GM21381 (cell line): Measurements from ENCODE around the gene MED25.

Source experiments
- ATAC-seq: cut with Tn5 transposase; IDR thresholded peaks from one replicate; pipeline ENCODE4 v1.9.1; 2021; ENCODE audit warnings: mild to moderate bottlenecking, moderate library complexity; ENCODE audit not compliant: unreplicated experiment

Gene MED25

DNA sequence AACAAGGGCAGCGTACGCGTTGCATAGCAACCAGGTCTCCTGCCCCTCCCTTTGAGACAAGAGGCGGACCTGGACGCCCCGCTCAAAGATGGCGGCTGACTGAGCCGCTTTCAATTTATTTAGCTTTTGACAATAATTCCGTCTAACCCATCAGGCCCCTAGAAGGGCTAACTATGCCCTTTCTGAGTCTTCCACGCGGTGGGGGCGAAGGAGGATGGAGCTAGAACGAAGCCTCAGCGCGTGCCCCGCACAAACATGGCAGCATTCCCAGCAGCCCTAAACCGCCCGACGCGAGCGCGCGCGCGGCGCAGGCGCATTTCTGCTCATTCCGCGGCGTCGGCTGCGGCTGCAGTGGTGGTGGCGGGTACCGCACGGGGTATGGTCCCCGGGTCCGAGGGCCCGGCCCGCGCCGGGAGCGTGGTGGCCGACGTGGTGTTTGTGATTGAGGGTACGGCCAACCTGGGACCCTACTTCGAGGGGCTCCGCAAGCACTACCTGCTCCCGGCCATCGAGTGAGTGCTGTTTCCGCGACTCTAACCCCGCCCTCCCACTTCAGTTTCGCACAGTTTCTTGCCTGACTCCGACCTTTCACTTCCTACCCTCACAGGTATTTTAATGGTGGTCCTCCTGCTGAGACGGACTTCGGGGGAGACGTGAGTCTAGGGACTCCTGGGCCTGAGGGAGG is at the start of gene MED25:
Gene MED25 (plus strand): TSS at position 326 of the 685 bp plus-strand sequence. CDS start 53 bp downstream, at position 379.
- peak; percentile 66 for ATAC-seq

DNA sequence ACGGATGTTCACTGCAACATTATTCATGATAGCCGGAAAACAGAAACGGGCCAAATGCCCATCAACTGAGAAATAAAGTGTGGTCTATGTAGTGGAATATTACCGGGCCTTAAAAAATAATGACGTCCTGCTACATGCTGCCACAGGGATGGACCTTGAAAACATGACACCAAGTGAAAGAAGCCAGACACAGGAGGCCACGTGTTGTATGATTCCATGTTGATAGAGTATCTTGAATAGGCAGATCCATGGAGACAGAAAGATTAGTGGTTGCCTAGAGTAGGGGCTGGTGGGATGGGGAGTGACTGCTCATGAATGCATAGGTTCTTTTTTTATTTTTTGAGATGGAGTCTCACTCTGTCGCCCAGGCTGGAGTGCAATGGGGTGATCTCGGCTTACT is 47.6 kb upstream of the MED25 start:
- no peak for ATAC-seq

DNA sequence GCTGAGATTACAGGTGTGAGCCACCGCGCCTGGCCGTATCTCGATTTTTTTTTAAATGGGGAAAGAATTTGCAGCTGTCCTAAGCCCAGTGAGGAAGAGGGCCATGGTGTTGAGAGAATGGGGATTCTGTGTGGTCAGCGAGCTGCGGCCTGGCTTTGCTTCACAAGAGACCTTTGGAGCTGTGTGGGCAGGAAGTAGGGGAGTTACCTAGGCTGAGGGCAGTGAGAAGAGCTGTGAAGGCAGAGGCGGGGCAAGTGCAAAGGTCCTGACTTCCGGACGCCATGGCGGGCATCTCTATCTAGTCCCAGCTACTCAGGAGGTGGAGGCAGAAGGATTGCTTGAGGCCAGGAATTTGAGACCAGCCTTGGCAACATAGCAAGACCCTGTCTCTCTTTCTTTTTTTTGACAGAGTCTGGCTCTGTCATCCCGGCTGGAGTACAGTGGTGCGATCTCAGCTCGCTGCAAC is 46.4 kb upstream of the MED25 start:
- ATAC-seq = no peak

DNA sequence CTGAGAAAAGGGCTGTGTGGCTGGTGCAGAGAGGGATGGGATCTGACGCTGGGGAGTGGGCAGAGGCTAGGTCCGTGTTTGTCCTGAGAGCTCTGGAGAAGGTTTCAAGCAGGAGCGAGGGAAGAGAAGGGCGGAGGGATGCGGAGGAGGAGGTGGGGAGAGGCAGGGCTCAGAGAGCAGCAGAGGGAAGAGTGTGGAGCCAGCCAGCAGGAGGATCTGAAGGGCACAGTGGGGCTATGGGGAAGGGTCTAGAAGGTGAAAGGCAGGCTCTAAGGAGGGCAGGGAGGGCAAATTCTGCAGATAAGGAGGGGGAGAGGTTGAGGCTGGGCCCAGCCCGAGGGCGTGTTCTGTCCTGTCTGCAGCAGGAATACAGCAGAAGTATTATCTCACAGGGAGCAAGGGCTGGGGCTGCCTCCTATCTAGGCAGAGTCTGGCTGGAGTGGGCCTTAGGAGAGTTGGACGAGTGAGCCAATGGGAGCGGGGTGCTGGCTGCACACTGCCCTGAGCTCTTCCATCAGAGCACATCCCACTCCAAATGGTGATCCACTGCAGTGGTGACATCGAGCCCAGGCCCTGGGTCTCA is 45.1 kb upstream of the MED25 start:
- no peak for ATAC-seq

DNA sequence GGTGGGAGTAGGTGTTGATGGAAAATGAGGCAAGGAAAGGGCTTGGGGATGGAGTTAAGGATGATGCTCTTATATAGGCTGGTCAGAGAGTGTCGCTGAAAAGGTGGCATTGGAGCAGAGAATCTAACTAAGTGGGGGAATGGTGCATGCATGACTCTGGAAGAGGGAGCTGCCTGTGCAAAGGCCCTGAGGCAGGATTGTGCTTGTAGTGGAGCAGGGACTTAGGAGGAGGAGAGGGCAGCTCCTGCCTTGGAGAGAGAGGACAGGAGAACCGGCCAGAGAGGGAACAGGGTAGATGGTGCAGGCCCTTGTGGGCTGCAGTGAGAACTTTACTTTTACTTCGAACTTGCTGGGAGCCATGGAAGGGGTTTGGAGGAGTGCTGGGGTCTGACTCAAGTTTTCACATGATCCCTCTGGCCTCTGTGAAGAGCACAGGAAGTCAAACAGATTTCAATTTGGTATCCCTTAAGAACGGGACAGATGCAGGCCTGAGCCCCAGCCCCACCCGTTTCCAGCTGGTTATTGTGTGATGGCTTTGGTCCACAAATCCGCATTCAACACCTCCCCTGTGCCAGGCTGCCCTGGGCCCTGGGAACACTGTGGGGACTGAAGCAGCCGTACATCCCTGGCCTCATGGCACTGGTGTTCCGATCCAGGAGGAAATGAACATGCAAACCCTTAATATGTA is 44.3 kb upstream of the MED25 start:
- no peak for ATAC-seq

DNA sequence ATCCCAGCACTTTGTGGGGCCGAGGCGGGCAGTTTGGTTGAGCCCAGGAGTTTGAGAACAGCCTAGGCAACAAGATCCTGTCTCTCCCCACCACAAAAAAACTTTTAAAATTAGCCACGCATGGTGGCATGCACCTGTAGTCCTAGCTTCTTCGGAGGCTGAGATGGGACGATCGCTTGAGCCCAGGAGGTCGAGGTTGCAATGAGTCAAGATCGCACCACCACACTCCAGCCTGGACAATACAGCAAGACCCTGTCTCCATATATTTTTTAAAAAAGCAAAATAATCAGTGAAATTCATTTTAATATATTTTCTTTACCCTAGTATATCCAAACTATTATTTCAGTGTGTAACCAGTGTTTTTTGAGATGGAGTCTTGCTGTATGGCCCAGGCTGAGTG is 43.1 kb upstream of the MED25 start:
- no peak for ATAC-seq

DNA sequence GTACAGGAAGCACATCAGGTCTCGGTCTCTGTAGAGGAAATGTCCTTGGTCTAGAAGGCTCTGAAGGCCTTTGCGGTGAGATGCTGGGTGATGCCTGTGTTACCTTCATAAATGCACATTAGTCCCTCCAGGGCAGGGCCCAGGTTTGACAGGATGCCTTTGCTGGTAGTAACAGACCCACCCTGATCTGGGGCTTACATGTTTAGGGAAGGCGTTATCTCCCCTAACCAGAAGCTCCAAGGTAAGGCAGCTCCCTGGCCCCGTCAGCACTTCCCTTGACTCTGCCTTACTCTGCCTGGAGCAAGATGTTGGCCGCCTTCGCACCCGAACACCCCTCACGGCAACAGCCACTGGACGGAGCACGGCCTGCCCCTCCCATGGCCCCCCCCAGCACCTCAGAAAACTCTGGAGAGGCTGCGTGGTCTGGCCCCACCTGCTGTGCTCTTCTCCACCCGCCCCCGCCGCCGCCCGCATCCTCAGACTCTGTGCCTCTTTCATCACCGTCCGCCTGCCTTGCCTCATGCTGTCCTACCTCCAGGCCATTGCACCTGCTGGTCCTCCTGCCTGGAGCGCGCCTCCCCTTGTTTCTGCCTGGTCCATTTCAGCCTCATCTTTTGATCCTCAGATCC is 42.2 kb upstream of the MED25 start:
- no peak for ATAC-seq

DNA sequence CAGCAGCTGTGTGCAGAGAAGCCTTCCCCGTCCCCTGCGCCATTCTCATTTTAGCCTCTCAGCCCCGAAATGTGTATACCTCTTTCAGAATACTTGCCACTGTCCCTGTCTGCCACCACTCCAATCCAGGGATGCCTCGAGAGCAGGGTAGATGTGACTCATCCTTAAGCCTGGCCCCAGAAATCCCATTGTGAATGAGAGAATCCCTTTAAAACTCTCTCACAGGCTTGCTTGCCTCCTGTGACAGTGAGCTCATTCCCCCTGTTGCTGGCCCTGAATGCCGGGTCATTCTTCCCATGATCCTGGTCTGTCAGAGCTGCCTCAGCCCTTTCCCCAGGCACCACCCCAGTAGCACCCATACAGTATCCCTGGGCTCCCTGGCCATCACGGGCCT is 41.7 kb upstream of the MED25 start:
- ATAC-seq = no peak

DNA sequence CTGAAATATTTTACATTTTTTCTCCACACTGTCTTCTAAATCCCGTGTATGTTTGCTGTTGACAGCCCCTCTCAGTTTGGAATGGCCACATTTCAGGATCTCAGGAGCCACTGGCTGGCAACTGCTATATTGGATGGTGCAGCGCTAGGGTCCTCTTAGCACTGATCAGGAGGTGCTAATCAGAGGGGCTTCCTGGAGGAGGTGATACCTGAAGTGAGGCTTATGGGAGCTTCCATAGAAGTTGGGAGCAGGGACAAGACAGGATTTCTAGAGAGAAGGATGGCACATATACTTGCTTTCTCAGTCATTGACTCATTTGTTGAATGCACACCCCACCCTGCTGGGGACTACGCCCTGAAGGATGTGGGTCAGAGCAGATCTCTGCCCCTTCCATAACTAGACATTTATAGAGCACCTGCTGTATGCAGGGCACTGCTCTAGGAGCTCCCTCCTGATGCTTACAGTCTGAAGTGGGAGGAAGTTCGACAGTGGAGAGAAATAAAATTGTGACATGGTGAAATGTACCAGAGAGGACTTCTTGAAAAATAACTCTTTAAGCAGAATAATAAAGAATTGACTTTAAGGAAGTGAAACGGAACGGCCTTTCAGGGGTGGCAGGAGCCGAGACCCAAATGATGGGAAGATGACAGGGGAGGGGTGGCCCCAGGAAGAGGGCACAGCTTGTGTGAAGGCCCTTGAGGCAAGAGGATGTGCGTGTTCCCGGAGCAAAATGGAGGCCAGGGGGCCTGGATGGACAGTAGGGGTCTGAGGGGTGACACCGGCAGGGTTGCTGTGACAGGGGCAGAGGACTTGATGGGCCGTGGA is 38.1 kb upstream of the MED25 start:
- ATAC-seq = no peak

DNA sequence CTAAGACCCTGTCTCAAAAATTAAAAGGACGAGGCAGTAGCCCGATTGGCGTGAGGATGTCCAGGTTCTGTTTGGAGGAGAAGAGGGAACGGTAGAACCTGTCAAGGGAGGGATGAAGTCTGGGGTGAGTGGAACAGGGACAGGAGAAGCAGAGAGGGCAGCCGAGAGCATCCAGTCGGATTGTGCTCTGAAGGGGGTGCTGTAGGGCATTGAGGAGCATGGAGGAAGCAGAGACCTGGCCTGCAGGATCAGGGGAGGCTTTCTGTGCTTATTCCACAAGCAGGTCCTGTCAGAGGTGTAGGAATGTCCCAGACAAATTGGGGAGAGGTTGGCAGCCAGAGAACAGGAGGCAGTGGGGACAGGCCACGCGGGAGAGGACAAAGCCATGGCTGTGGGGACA is 37.2 kb upstream of the MED25 start:
- no peak for ATAC-seq

DNA sequence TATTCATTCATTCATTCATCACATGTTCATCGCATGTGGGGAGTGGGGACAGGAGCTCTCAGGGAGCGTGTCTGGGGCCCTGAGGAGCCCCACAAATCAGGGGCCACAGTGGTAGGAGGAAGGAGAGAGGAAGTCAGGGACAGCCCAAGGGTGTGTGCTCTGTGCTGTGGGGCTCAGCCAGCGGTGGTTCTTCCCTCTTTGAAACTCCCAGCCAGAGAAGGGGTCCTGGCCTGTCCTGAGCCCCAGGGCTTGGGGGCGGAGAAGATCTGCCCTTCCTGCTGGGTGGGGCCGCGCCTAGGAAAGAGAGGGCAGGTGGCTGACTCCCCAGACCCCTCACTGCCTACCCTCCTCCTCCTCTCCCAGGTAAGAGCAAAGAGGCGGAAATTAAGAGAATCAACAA is 36.7 kb upstream of the MED25 start:
- ATAC-seq = no peak

DNA sequence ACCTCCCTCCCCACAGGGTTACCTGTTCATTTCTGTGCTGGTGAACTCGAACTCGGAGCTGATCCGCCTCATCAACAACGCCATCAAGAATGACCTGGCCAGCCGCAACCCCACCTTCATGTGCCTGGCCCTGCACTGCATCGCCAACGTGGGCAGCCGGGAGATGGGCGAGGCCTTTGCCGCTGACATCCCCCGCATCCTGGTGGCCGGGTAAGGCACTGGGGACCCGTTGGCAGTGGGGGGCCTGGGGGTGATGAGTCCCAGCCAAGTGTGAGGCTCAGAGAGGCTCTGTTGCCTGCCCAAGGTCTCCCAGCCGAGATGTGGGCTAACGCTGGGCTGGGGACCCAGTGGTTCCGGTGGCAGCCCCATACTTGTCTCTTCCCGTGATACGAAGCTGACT is 35.6 kb upstream of the MED25 start:
- ATAC-seq = no peak

DNA sequence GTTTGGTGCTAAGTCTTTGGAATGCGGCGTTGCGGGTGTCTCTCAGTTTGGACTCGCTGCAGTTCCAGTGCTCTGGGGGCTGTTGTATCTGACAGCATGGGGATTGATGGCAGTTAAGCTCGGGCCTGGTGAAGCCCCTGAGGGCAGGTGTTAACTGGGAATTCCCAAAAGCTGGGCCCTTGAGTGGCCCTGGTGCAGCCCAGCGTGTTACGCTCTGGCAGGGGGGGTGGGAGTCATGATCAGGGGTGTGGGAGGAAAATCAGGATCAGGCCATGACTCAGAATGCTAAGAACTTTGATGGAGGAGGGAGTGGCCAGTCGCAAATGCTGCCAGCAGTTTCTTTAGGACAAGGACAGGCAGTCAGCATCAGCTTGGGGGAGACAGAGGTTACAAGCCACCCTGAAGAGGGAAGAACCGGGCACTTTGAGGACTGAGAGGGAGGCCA is 31.7 kb upstream of the MED25 start:
- ATAC-seq = no peak

DNA sequence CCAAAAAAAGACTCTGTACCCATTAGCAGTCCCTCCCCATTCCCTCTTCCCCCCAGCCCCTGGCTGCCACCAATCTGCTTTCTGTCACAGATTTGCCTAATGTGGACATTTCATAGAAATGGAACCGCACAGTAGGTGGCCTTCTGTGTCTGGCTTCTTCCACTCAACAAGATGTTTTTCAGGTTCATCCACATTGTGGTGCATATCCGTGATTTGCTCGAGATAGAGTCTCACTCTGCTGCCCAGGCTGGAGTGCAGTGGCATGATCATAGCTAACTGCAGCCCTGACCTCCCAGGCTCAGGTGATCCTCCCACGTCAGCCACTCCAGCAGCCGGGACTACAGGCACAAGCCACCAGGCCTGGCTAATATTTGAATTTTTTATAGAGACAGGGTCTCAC is 30.3 kb upstream of the MED25 start:
- ATAC-seq = no peak

DNA sequence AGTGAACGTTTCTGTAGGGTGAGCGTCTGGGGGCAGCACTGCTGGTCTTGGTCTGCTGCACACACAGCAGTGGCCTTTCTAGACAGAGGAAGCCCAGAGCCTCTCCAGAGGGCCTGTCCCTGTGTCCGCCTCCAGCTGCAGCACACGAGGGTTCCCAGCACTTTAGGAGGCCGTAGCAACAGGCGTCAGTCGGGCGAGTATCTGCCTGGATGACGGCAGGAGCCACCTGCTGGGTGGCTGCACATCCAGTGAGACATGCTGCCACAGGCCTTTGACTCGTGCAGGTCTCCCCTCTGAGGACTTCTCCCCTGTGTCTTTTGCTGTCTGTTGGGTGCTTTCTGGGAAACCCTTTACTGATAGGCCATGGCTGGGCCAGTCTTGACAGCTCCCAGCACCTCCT is 29.2 kb upstream of the MED25 start:
- ATAC-seq = no peak

DNA sequence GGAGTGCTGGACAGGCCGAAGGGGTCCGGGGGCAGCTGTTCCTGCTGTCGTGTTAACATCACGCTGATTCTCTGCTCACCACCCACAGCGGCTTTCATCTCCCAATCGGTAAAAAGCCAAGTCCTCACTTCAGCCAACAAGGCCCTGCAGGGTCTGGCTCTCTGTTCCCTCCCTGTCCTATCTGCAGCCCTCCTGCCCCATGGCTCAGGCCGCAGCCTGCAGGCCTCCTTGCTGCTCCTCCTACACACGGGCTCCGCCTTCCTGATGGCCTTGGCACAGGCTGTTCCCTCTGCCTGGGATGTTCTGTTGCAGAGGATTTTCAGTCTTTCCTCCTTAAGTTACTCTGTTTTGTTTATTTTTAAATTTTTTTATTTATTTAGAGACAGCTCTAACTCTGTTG is 27.2 kb upstream of the MED25 start:
- no peak for ATAC-seq

DNA sequence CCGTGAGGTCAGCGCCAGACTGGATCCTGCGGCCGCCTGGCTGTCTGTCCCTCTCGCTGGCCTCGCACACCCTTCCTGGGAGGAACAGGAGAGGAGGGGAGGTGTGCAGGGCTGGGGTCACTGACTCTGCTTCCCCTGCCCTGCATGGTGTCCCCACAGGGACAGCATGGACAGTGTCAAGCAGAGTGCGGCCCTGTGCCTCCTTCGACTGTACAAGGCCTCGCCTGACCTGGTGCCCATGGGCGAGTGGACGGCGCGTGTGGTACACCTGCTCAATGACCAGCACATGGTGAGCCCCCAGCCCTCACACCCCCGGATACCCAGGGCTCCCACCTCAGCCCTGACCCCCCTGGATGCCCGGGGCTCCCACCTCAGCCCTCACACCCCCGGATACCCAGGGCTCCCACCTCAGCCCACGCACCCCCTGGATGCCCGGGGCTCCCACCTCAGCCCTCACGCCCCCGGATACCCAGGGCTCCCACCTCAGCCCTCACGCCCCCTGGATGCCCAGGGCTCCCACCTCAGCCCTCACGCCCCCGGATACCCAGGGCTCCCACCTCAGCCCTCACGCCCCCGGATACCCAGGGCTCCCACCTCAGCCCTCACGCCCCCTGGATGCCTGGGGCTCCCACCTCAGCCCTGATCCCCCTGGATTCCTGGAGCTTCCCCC is 26.2 kb upstream of the MED25 start:
- no peak for ATAC-seq

DNA sequence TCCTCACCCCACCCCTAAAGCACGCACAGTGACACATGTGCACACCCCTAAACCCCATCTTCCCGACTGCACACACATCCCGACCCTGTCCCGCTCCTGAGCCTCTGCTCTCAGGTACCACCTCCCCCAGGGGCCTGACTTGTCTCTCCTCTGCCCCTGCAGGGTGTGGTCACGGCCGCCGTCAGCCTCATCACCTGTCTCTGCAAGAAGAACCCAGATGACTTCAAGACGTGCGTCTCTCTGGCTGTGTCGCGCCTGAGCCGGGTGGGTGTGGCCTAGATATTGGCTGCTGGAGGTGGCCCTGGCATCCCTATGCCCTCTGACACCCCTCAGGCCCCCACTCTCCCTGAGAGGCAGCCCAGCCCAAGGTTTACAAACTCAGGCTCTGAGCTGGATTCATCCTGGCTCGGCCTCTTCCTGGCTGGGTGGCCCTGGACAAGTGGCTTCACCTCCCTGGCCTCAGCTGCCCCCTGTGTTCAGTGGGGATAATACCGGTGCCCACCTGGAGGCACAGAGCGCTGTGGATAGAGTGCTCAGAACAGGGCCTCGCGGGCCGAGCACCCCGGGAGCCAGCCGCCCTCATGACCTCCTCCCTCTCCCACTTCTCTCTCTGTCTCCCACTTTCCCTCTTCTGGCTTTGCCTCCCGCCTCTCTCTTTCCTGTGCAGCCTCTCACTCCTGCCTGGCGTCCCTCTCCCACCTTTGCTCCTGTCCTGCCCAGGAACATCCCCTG is 25.1 kb upstream of the MED25 start:
- ATAC-seq = no peak

DNA sequence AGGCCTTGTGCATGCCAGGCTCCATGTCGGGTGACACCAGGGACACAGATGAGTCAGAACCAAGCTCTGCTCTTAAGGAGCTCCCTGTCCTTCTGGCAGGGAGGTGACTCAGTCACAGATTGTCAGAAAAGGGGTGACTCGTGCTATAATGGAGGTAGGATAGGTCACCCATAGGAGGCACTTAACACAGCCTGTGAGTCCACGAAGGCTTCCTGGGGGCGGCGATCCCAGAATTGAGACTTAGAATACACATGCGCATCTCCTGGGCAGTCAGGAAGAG is 24.6 kb upstream of the MED25 start:
- ATAC-seq = no peak

DNA sequence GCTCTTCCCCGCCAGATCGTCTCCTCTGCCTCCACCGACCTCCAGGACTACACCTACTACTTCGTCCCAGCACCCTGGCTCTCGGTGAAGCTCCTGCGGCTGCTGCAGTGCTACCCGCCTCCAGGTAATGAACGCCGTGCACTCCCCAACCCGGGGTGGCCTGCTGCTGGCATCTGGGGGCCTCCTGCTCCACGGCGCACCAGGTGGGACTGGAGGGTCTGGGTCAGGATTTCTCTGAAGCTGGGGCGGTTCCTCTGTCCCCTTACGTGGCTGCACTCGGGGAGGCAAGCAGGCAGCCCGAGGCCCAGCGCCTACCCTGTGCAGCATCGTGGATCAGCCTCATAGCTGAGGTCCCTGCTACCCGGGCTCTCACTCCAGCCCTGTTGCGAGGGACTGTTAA is 22.5 kb upstream of the MED25 start:
- ATAC-seq = no peak
